GM21423 (cell line): ENCODE results near the gene PHACTR4.
"Not testable (repeated sequence)": the region's sequence is repeated elsewhere in the genome, so short reads cannot be mapped to it uniquely, and the experiment has no call there.

Experiments
- ATAC-seq: cut with Tn5 transposase; IDR thresholded peaks from one replicate; pipeline ENCODE4 v1.9.1; 2021; ENCODE audit warnings: mild to moderate bottlenecking, moderate library complexity; ENCODE audit not compliant: unreplicated experiment

PHACTR4 gene

GRCh38 chr1:28428012-28428411, 58.5 kb downstream of the PHACTR4 start:
- ATAC-seq = no peak

GRCh38 chr1:28428990-28429520, 59.5 kb downstream of the PHACTR4 start:
- no peak for ATAC-seq

GRCh38 chr1:28436211-28436769, 66.8 kb downstream of the PHACTR4 start:
- no peak for ATAC-seq

GRCh38 chr1:28437264-28437923, 67.9 kb downstream of the PHACTR4 start:
- ATAC-seq = no peak

- ATAC-seq = no peak
These were observed 68.6 kb downstream of the PHACTR4 start for GRCh38 chr1:28437924-28438699.

- ATAC-seq = no peak
These were observed 69.8 kb downstream of the PHACTR4 start for GRCh38 chr1:28439320-28439719.

GRCh38 chr1:28441674-28442073, 72.1 kb downstream of the PHACTR4 start:
- no peak for ATAC-seq

- no peak for ATAC-seq
These were observed 74.0 kb downstream of the PHACTR4 start for GRCh38 chr1:28443550-28443949.

- no peak for ATAC-seq
These were observed 78.1 kb downstream of the PHACTR4 start for GRCh38 chr1:28447679-28448078.

- ATAC-seq = not testable (repeated sequence)
These were observed 78.6 kb downstream of the PHACTR4 start for GRCh38 chr1:28448094-28448611.

- no peak for ATAC-seq
These were observed 80.4 kb downstream of the PHACTR4 start for GRCh38 chr1:28449904-28450303.

- ATAC-seq = no peak
These were observed 81.0 kb downstream of the PHACTR4 start for GRCh38 chr1:28450561-28450960.

GRCh38 chr1:28451011-28451410, 81.5 kb downstream of the PHACTR4 start:
- ATAC-seq = no peak

- no peak for ATAC-seq
These were observed 86.5 kb downstream of the PHACTR4 start for GRCh38 chr1:28456078-28456477.

GRCh38 chr1:28457678-28458077, 88.1 kb downstream of the PHACTR4 start:
- ATAC-seq = no peak

GRCh38 chr1:28458237-28459228, 89.0 kb downstream of the PHACTR4 start:
- no peak for ATAC-seq

- ATAC-seq = no peak
These were observed 96.8 kb downstream of the PHACTR4 start for GRCh38 chr1:28466226-28466778.

- ATAC-seq = no peak
These were observed 100.6 kb downstream of the PHACTR4 start for GRCh38 chr1:28470146-28470545.

- ATAC-seq = not testable (repeated sequence)
These were observed 110.0 kb downstream of the PHACTR4 start for GRCh38 chr1:28479497-28479896.

GRCh38 chr1:28480308-28480707, 110.8 kb downstream of the PHACTR4 start:
- no peak for ATAC-seq
